SKM-1 (cell line): ENCODE measurements around the gene OCLN.
"Not testable (repeated sequence)": the region's sequence is repeated elsewhere in the genome, so short reads cannot be mapped to it uniquely, and the experiment has no call there.

Experiments
- DNase-seq: peaks from one replicate; lab custom pipeline; 2025; ENCODE audit not compliant: unreplicated experiment; lab: John Stamatoyannopoulos, UW

OCLN gene

DNA sequence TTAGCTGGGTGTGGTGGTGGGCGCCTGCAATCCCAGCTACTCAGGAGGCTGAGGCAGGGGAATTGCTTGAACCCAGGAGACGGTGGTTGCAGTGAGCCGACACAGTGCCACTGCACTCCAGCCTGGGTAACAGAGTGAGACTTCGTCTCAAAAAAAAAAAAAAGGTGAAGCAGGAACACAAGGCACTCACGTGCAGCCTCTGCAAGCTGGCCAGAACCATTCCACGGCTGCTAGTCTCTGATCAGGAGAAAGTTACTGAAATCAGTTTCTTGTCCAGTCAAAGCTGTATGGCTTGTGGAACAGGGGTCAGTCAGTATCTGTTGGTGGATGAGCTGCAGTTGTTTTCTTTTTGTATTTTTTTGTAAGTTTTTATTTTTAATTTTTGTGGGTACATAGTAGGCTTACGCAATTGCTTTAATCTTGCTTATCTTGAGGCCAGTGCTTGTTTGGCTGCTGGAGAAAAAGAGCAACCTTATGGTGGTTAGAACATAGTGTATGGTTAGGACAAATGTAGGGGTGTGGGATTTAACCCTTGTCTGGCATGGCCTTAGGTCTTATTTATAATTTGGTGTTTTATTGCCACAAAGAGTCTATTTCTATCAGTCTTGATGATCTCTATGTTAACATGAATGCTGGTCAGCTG, 34.7 kb downstream of the OCLN start:
- DNase-seq: no peak

DNA sequence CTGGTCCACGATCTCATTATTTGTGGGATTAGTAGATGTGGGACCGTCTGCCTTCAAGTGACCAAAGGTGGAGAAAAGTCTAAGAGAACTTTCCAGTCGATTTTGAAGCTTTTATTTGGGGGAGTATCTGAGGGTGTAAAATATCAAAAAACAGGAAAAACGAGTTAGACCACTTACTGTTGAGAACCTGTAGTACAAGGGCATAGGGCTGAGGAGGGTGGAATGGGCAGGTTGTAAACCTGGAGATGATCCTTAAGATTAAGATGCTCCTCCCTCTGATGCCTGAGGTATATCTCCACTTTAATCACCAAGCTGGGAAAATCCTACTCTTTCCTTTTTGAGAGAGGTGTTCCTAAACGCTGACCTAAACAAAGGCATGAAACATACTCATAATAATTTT, 35.4 kb downstream of the OCLN start:
- no peak for DNase-seq

GRCh38 chr5:69528609-69529008, 36.0 kb downstream of the OCLN start:
- no peak for DNase-seq

GRCh38 chr5:69530561-69531405, 38.2 kb downstream of the OCLN start:
- DNase-seq: no peak

GRCh38 chr5:69531406-69531801, 38.8 kb downstream of the OCLN start:
- no peak for DNase-seq

GRCh38 chr5:69537911-69538310, 45.3 kb downstream of the OCLN start:
- DNase-seq: not testable (repeated sequence)

GRCh38 chr5:69538735-69539134, 46.1 kb downstream of the OCLN start:
- DNase-seq: not testable (repeated sequence)

DNA sequence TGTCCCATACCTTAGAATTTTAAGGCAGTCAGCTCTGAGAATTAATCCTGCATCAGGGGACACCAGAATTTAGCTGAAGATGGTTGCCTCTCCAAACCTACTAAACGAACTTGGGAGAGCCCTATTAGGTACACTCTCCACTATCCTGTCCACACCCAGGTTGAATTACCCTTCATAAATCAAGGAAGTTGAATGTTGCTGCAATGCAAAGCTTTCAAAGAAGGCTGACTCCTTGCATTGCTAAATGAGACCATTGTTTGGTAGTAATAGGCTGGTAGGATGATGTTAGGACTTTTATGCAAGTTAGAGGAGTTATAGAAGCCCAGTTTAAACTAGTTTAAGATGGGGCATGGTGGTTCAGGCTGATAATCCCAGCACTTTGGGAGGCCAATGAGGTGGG, 48.8 kb downstream of the OCLN start:
- DNase-seq: not testable (repeated sequence)

DNA sequence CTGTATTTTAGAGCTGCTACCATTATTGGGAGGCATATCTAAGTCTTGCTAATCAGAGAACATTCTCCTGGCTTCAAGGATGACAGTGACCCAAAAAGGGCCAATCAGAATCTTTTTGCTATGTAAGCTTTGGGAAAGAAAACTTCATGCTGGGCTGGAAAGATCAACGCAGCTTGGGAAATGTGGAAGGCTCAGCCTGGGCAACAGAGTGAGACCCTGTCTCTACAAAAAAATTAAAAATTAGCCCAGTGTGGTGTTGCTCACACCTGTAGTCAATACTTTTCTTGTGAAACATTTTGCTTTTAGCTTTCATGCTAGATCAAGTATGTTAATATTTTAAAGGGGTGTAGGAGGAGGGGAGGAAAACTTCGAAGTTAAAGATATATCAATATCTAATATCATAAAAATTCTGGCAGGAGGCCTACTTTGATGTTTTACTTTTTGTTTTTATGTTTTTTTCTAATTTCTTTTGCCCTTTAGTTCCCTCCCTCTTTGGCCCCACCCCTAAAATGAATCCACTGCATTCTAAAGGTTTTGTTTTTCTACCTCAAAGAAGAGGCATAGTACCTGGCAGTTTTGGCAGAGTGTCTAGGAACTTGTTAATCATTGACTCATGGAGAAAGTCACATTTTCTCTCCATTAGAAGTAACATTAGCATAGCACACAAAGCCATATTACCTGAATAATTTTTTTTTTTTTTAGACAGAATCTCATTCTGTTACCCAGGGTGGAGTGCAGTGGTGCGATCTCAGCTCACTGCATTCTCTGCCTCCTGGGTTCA, 50.4 kb downstream of the OCLN start:
- not testable (repeated sequence) for DNase-seq

GRCh38 chr5:69544602-69545001, 52.0 kb downstream of the OCLN start:
- not testable (repeated sequence) for DNase-seq

- not testable (repeated sequence) for DNase-seq
These were observed 67.3 kb downstream of the OCLN start, which contains the start of gene GTF2H2C for GRCh38 chr5:69559908-69560330. Gene GTF2H2C (plus strand): TSS chr5:69560191. CDS start chr5:69565133, 4,942 bp downstream.

GRCh38 chr5:69560587-69561431, 68.2 kb downstream of the OCLN start:
- not testable (repeated sequence) for DNase-seq

DNA sequence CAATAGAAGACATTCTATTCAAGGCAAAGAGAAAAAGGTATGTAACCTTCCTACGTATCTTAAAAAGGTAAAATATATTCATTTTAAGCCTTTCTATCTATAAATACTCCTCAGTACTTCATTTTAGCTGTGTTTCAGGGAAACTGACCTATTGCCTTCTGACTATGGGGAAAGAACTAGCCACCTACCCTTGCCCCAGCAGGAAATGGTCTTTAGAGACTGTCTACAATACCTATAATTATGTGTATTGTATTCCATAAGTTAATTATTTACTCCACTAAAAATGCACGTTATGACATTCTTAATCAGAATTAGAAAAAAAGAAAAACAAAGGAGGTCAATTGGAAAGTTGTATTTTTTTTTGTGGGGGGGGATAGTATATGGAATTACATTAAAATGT, 73.6 kb downstream of the OCLN start:
- DNase-seq: not testable (repeated sequence)

GRCh38 chr5:69568072-69568471, 75.5 kb downstream of the OCLN start:
- not testable (repeated sequence) for DNase-seq

DNA sequence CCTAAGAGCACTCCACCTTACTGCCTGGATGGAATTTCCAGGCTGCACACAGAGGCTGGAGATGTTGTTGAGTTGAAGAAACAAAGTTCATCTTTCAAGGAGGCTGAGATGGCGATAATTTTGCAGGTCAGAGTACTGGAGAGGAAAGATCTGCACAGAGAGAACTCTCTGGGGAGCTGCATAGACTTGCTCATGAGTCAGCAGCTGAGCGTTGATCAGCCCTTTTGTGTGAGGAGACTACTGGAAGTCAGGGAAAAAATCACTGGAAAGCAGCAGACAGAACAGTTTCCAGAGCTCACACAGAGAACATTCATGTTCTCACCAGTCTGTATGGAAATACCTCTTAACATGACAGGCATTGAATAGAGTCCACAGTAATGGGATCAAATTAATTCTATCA, 90.8 kb downstream of the OCLN start:
- DNase-seq: not testable (repeated sequence)

DNA sequence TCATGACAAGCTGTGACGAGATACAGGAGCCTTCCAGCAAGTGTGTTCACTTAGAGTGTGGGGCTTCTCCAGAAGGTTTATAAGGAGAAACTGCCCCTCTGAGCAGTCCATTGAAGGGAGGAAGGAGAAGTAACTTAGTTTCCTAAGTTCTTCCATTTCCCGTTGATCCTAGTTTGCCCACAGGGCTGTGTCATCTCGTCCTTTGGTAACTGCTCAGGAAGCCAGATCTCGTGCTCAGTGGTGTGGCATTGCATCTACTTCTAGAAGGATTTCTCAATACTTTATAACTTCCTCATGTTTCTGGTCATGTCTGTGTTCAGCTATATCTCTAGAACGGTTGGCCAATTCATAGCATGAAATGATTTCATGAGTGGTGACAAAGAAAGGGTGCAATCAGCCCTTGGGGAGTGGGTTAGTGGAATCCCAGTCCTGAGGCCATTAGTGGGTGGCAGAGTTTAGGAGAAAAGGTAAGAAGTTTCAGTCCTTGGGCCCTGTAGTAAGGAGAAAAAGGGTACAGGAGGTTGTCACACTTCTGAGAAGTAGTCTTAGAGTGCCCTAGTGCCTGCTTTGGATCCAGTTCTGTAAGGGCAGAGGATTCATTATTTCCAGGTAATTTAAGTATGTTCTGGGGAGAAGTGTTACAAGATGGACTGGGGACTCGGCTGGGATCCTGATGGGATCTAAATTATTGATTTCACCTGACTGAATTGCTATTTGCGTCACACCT, 103.7 kb downstream of the OCLN start:
- DNase-seq: not testable (repeated sequence)

DNA sequence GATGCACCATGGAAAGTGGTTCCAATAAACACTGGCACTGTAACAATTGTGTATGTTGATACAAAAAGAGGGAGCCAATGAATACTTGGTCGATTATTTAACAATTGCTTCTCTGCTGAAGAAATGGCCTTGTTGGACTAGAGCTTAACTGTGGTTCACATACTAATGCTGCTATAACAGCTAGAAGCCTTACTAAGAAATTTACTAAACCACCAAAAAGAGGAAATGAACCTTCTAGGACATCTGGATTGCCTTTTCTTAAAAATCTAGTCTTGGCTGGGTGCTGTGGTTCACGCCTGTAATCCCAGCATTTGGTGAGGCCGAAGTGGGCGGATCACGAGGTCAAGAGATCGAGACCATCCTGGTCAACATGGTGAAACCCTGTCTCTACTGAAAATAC, 109.4 kb downstream of the OCLN start:
- DNase-seq: not testable (repeated sequence)

GRCh38 chr5:69606839-69607238, 114.2 kb downstream of the OCLN start:
- not testable (repeated sequence) for DNase-seq
